GM12878 (cell line): Measurements from ENCODE around the gene NRXN3. TPM values are rescaled to one million over a fixed set of nuclear protein-coding genes. Genes with fewer than 3 reads are reported as not detected.

Experiments
- ATAC-seq: fragments of 200-7000 bp; cut with Tn5 transposase; 3 replicates; pipeline ENCODE4 v1.9.1; 2020; ENCODE audit warnings: mild to moderate bottlenecking, moderate library complexity
- BruUV-seq: library from RNA; stranded (reverse); fragments of 400-500 nt; replicated peaks from 2 replicates; lab custom pipeline; 2021; lab: Mats Ljungman, UMichigan
- CTCF ChIA-PET: fragments of 300-600 bp; sonication (Branson Sonifier 250); formaldehyde crosslinking; extraction: SDS; loops from one replicate; lab custom pipeline; 2021; ENCODE audit warnings: inconsistent platforms; lab: Yijun Ruan, JAX
- POLR2A ChIA-PET: fragments of 350-600 bp; formaldehyde crosslinking; extraction: SDS; loops from one replicate; lab custom pipeline; 2021; ENCODE audit warnings: inconsistent platforms; lab: Charles Lee
- RAD21 ChIA-PET: fragments of 300-600 bp; sonication (Branson Sonifier 250); formaldehyde crosslinking; loops from one replicate; lab custom pipeline; 2023; ENCODE audit warnings: antibody characterized with exemption; ENCODE audit not compliant: unreplicated experiment; lab: Charles Lee
- SMC1A ChIA-PET: fragments of 300-600 bp; sonication (Branson Sonifier 250); formaldehyde crosslinking; loops from one replicate; lab custom pipeline; 2023; ENCODE audit not compliant: unreplicated experiment, uncharacterized antibody; lab: Charles Lee
- DNase-seq: peaks from one replicate; pipeline ENCODE4 v3.0.0-alpha.2; 2011; ENCODE audit warnings: low read depth, low spot score
- FAIRE-seq: peaks from 3 replicates; lab custom pipeline; 2011; peaks lifted over from hg19 to GRCh38; lab: Jason Lieb, UNC
- H2AFZ ChIP-seq: 2 replicates; pipeline ENCODE4 v1.6.0; 2011; ENCODE audit warnings: low read depth, low read length, control low read depth; ENCODE audit not compliant: control insufficient read depth
- H3K27ac ChIP-seq: 2 replicates; pipeline ENCODE4 v1.5.1; 2011; ENCODE audit warnings: control low read depth; ENCODE audit not compliant: control insufficient read depth, insufficient read depth
- H3K27me3 ChIP-seq, 2 experiments: replicated peaks in 1 of 2; 2 replicates each; pipeline versions ENCODE4 v1.6.0 to v1.6.1; 2011; ENCODE audit warnings: low read length in 1 of 2; ENCODE audit not compliant: control insufficient read depth in 2 of 2, insufficient read depth in 2 of 2
- H3K36me3 ChIP-seq, 2 experiments: 2 replicates each; pipeline ENCODE4 v1.5.1; 2011; ENCODE audit warnings: low read length in 1 of 2; ENCODE audit not compliant: control insufficient read depth in 2 of 2, insufficient read depth in 2 of 2
- H3K4me1 ChIP-seq: 2 replicates; pipeline ENCODE4 v1.6.1; 2011; ENCODE audit warnings: mild to moderate bottlenecking, low read length, moderate library complexity, mixed read lengths; ENCODE audit not compliant: control insufficient read depth, insufficient read depth
- H3K4me2 ChIP-seq: 2 replicates; pipeline ENCODE4 v1.6.0; 2011; ENCODE audit warnings: control low read depth; ENCODE audit not compliant: control insufficient read depth, insufficient read depth
- H3K4me3 ChIP-seq: fragments of 200-600 bp; sonication (generic); 2 replicates; pipeline ENCODE4 v1.5.1; 2016
- H3K79me2 ChIP-seq: 2 replicates; pipeline ENCODE4 v1.6.0; 2011; ENCODE audit warnings: low read length; ENCODE audit not compliant: control insufficient read depth, insufficient read depth
- H3K9ac ChIP-seq: 2 replicates; pipeline ENCODE4 v1.8.0; 2011; ENCODE audit warnings: low read length, control low read depth, mixed read lengths; ENCODE audit not compliant: control insufficient read depth, insufficient read depth
- H3K9me3 ChIP-seq: replicated peaks from 3 replicates; pipeline ENCODE4 v1.5.1; 2011; ENCODE audit warnings: mild to moderate bottlenecking, low read length; ENCODE audit not compliant: control insufficient read depth, insufficient read depth
- H4K20me1 ChIP-seq: 2 replicates; pipeline ENCODE4 v1.6.0; 2011; ENCODE audit not compliant: control insufficient read depth, insufficient read depth
- BHLHE40 ChIP-seq, 2 experiments: fragments of 450-650 bp in 1 of 2; IDR thresholded peaks; 2 replicates each; pipeline ENCODE4 v1.6.1; 2011 to 2017; ENCODE audit warnings: low read depth in 2 of 2, borderline replicate concordance in 1 of 2, improper control_type of control experiment in 1 of 2, low read length in 1 of 2, mild to moderate bottlenecking in 1 of 2
- CBFB ChIP-seq: IDR thresholded peaks from 2 replicates; pipeline ENCODE4 v1.6.1; 2016; ENCODE audit warnings: antibody characterized with exemption, low read depth
- CTCF ChIP-seq, 3 experiments: IDR thresholded peaks in 2 of 3; conservative IDR thresholded peaks in 1 of 3; 2 replicates each; pipeline ENCODE4 v1.5.1; 2011; ENCODE audit warnings: low read depth in 3 of 3, low read length in 3 of 3, mild to moderate bottlenecking in 3 of 3, control low read depth in 2 of 3, moderate library complexity in 2 of 3, inconsistent platforms in 1 of 3, mixed read lengths in 1 of 3; ENCODE audit not compliant: control insufficient read depth in 2 of 3, insufficient read depth in 1 of 3; ENCODE audit errors: extremely low read depth in 1 of 3
- MXI1 ChIP-seq: fragments of 150-350 bp; IDR thresholded peaks from 2 replicates; pipeline ENCODE4 v1.6.1; 2011; ENCODE audit warnings: low read depth, mild to moderate bottlenecking, inconsistent platforms, low read length, improper control_type of control experiment
- MYC ChIP-seq: IDR thresholded peaks from 2 replicates; pipeline ENCODE4 v1.6.1; 2011; ENCODE audit warnings: mild to moderate bottlenecking, low read length, moderate library complexity, inconsistent platforms; ENCODE audit not compliant: insufficient read depth, insufficient replicate concordance, insufficient read length, severe bottlenecking
- PKNOX1 ChIP-seq: fragments of 450-650 bp; IDR thresholded peaks from 2 replicates; pipeline ENCODE4 v1.6.1; 2016; ENCODE audit warnings: mild to moderate bottlenecking
- SIN3A ChIP-seq: IDR thresholded peaks from 2 replicates; pipeline ENCODE4 v1.6.1; 2012; ENCODE audit warnings: low read depth, low read length, improper control_type of control experiment
- SMARCA5 ChIP-seq: fragments of 450-650 bp; IDR thresholded peaks from 2 replicates; pipeline ENCODE4 v1.6.1; 2017; ENCODE audit warnings: mild to moderate bottlenecking
- TARDBP ChIP-seq: IDR thresholded peaks from 2 replicates; pipeline ENCODE4 v1.6.1; 2016; ENCODE audit warnings: borderline replicate concordance
- TCF3 ChIP-seq: IDR thresholded peaks from 2 replicates; pipeline ENCODE4 v1.6.1; 2012; ENCODE audit warnings: low read depth, mild to moderate bottlenecking, low read length, borderline replicate concordance; ENCODE audit not compliant: insufficient read depth
- USF2 ChIP-seq: IDR thresholded peaks from 2 replicates; pipeline ENCODE4 v1.6.1; 2011; ENCODE audit warnings: low read depth, low read length, improper control_type of control experiment, borderline replicate concordance
- ZBTB40 ChIP-seq: fragments of 450-650 bp; IDR thresholded peaks from 2 replicates; pipeline ENCODE4 v1.6.1; 2016; ENCODE audit warnings: mild to moderate bottlenecking, moderate library complexity, borderline replicate concordance
- ZNF207 ChIP-seq: fragments of 450-650 bp; IDR thresholded peaks from 2 replicates; pipeline ENCODE4 v1.6.1; 2014; ENCODE audit warnings: antibody characterized with exemption, mild to moderate bottlenecking, borderline replicate concordance
- ZNF24 ChIP-seq: fragments of 450-650 bp; IDR thresholded peaks from 2 replicates; pipeline ENCODE4 v1.6.1; 2017; ENCODE audit warnings: antibody characterized with exemption, mild to moderate bottlenecking
- ZSCAN29 ChIP-seq: fragments of 450-650 bp; IDR thresholded peaks from 2 replicates; pipeline ENCODE4 v1.6.1; 2017; ENCODE audit warnings: mild to moderate bottlenecking, moderate library complexity
- WGBS: methylation state at CpG from one replicate; pipeline ENCODE4 v1.1.6; 2016; ENCODE audit warnings: low lambda C conversion rate; ENCODE audit not compliant: insufficient replicate concordance, insufficient coverage; ENCODE audit errors: missing lambda C conversion rate; 5-methylcytosine and 5-hydroxymethylcytosine counted together
- in situ Hi-C: fragments of 300-500 bp; cut with MboI; formaldehyde crosslinking; loops from 9 replicates; pipeline ENCODE4 v1.14.3; 2018; ENCODE audit warnings: mixed read lengths
- intact Hi-C: fragments of 100-400 bp; cut with micrococcal nuclease; formaldehyde crosslinking; loops from one replicate; pipeline ENCODE4 v1.14.2; 2022; ENCODE audit not compliant: unreplicated experiment
- polyA plus RNA-seq, 11 experiments: library from polyadenylated mRNA; depleted of rRNA in 4 of 11; unstranded in 6 of 11; stranded (reverse) in 5 of 11; fragments of >200 nt; fragmentation: Nextera tagmentation in 4 of 11; fragmentation: Illumina TruSeq in 1 of 11; extraction: Ambion mirVana in 4 of 11; extraction: Trizol in 1 of 11; gene quantifications; 1 replicate in 1 of 11; 2 replicates in 10 of 11; pipeline versions ENCODE4 v1.2.1 to v1.2.3, GENCODE V29; 2011 to 2016; ENCODE audit warnings: inconsistent platforms in 2 of 11, missing spikeins in 2 of 11, low read depth in 1 of 11
- total RNA-seq, 4 experiments: library from RNA; depleted of rRNA in 3 of 4; stranded (reverse); fragments of >200 nt in 3 of 4; fragmentation: Illumina TruSeq in 1 of 4; extraction: Trizol in 1 of 4; gene quantifications; 2 replicates each; pipeline versions ENCODE4 v1.2.1 to v1.2.3, GENCODE V29; 2013 to 2021

NRXN3 gene
- total and polyA plus RNA-seq, 10 of the 15 experiments (the other 5 are each of a cell fraction or from before 2014, with no cell fraction given) = 0.52 to 3.3 (median 1.4) TPM

GRCh38 chr14:79911744-79912143 lies 1741.6 kb downstream of the NRXN3 start:
- Histone ChIP-seq H3K9ac (no peak overlapping the region), H3K27ac (no peak overlapping the region), H3K36me3 (no peaks in the 10 kb centered on the region), H3K4me3 (no peak overlapping the region), H3K79me2 (no peaks in the 10 kb centered on the region), H3K4me2 (no peak overlapping the region), H3K27me3 (no peaks in the 10 kb centered on the region), H3K9me3 (no peaks in the 10 kb centered on the region), H2AFZ (no peak overlapping the region), H3K4me1 (no peaks in the 10 kb centered on the region), H4K20me1 (no peaks in the 10 kb centered on the region)
- DNase-seq (no peak), FAIRE-seq (no peak), ATAC-seq (no peak)
- ChIA-PET CTCF (interaction anchor here (0.6 to 1.2 kb wide), 2 partner anchors 12 to 842 kb away, joined by 3 read pairs; no protein-coding TSS in a partner anchor), SMC1A (no interaction called here), POLR2A (no interaction called here), RAD21 (no interaction called here)
- WGBS = 28% methylated on average over 4 of the region's 4 CpGs
- in situ Hi-C loops = no loop called here
- BruUV-seq = no TSS peak
- no peak for TF ChIP-seq CTCF (IDR thresholded peaks at IDR 0.05 in 2 of 3, conservative IDR thresholded peaks at IDR 0.05 in 1 of 3; ENCODE audit: control insufficient read depth in 2 of 3, extremely low read depth in 1 of 3, insufficient read depth in 1 of 3, low read depth in 3 of 3, low read length in 3 of 3)
- TF ChIP-seq USF2 = no peak
- no peak for TF ChIP-seq TCF3
- no peak for TF ChIP-seq ZBTB40
- no peak for TF ChIP-seq ZSCAN29
- TF ChIP-seq ZNF207 = no peak
- TF ChIP-seq SIN3A = no peak
- TF ChIP-seq PKNOX1 = no peak
- no peak for TF ChIP-seq SMARCA5
- no peak for TF ChIP-seq CBFB
- no peak for TF ChIP-seq MXI1
- TF ChIP-seq TARDBP = no peak
- TF ChIP-seq ZNF24 = no peak
- no peak for TF ChIP-seq MYC
- TF ChIP-seq BHLHE40 (IDR thresholded peaks at IDR 0.05; ENCODE audit: borderline replicate concordance in 1 of 2, low read depth in 2 of 2, low read length in 1 of 2) = no peak
- intact Hi-C loops = no loop called here
